Mesenchymal stem cell (in vitro differentiated cells and primary cell): ENCODE results near the gene MAOB.

Source experiments
- DNase-seq: peaks from one replicate; pipeline ENCODE4 v3.0.0-alpha.2; 2013
- H2AFZ ChIP-seq: one replicate; pipeline ENCODE4 v1.6.1; 2013; ENCODE audit warnings: low read depth, mild to moderate bottlenecking, control low read depth, inconsistent platforms, low read length, moderate library complexity
- H2AK5ac ChIP-seq: 2 replicates; pipeline ENCODE4 v1.6.1; 2013; ENCODE audit warnings: low read length, moderate library complexity, mild to moderate bottlenecking, inconsistent platforms; ENCODE audit not compliant: severe bottlenecking
- H2BK120ac ChIP-seq: one replicate; pipeline ENCODE4 v1.6.1; 2013; ENCODE audit warnings: low read depth, mild to moderate bottlenecking, inconsistent platforms, low read length, moderate library complexity
- H2BK12ac ChIP-seq, 2 experiments: one replicate each; pipeline ENCODE4 v1.6.1; 2013; ENCODE audit warnings: inconsistent platforms in 2 of 2, low read length in 2 of 2, mild to moderate bottlenecking in 2 of 2, moderate library complexity in 2 of 2, control low read depth in 1 of 2
- H2BK15ac ChIP-seq: one replicate; pipeline ENCODE4 v1.6.1; 2013; ENCODE audit warnings: mild to moderate bottlenecking, low read depth, inconsistent platforms; ENCODE audit not compliant: poor library complexity, severe bottlenecking
- H2BK5ac ChIP-seq: 2 replicates; pipeline ENCODE4 v1.6.1; 2013; ENCODE audit warnings: low read depth, mild to moderate bottlenecking, low read length, control low read depth, inconsistent platforms; ENCODE audit not compliant: poor library complexity, severe bottlenecking
- H3K14ac ChIP-seq, 2 experiments: one replicate each; pipeline ENCODE4 v1.6.1; 2013; ENCODE audit warnings: inconsistent platforms in 2 of 2, low read length in 2 of 2, control low read depth in 1 of 2, mild to moderate bottlenecking in 1 of 2, moderate library complexity in 1 of 2
- H3K18ac ChIP-seq, 2 experiments: one replicate each; pipeline ENCODE4 v1.6.1; 2013; ENCODE audit warnings: inconsistent platforms in 2 of 2, low read length in 2 of 2, control low read depth in 1 of 2, low read depth in 1 of 2, mild to moderate bottlenecking in 1 of 2
- H3K23ac ChIP-seq, 2 experiments: one replicate each; pipeline ENCODE4 v1.6.1; 2013; ENCODE audit warnings: inconsistent platforms in 2 of 2, low read length in 2 of 2, mild to moderate bottlenecking in 2 of 2, moderate library complexity in 2 of 2, control low read depth in 1 of 2
- H3K27ac ChIP-seq: 2 replicates; pipeline ENCODE4 v1.5.1; 2013; ENCODE audit warnings: mild to moderate bottlenecking, moderate library complexity, low read length, control low read depth, inconsistent platforms; ENCODE audit not compliant: poor library complexity, severe bottlenecking
- H3K27me3 ChIP-seq, 2 experiments: 2 replicates each; pipeline versions ENCODE4 v1.6.1 to v1.7.0; 2013; ENCODE audit warnings: low read length in 2 of 2, mild to moderate bottlenecking in 2 of 2, moderate library complexity in 2 of 2, control low read depth in 1 of 2, inconsistent platforms in 1 of 2; ENCODE audit not compliant: control insufficient read depth in 1 of 2, insufficient read depth in 1 of 2
- H3K36me3 ChIP-seq, 2 experiments: 2 replicates each; pipeline versions ENCODE4 v1.6.1 to v1.7.0; 2013; ENCODE audit warnings: low read length in 2 of 2, control low read depth in 1 of 2, inconsistent platforms in 1 of 2, low read depth in 1 of 2, mild to moderate bottlenecking in 1 of 2; ENCODE audit not compliant: insufficient read depth in 2 of 2, control insufficient read depth in 1 of 2
- H3K4ac ChIP-seq, 2 experiments: one replicate each; pipeline ENCODE4 v1.6.1; 2013; ENCODE audit warnings: inconsistent platforms in 2 of 2, low read length in 2 of 2, mild to moderate bottlenecking in 2 of 2, moderate library complexity in 2 of 2, control low read depth in 1 of 2, low read depth in 1 of 2
- H3K4me1 ChIP-seq: 2 replicates; pipeline ENCODE4 v1.6.1; 2013; ENCODE audit warnings: low read depth, low read length, control low read depth; ENCODE audit not compliant: control insufficient read depth, insufficient read depth
- H3K4me2 ChIP-seq: 2 replicates; pipeline ENCODE4 v1.6.1; 2013; ENCODE audit warnings: low read length, mild to moderate bottlenecking, inconsistent platforms; ENCODE audit not compliant: poor library complexity, severe bottlenecking
- H3K4me3 ChIP-seq, 2 experiments: 2 replicates each; pipeline versions ENCODE4 v1.5.1 to v1.7.0; 2013; ENCODE audit warnings: low read length in 2 of 2, mild to moderate bottlenecking in 2 of 2, control low read depth in 1 of 2, low read depth in 1 of 2; ENCODE audit not compliant: insufficient read depth in 1 of 2
- H3K79me1 ChIP-seq: replicated peaks from 2 replicates; pipeline ENCODE4 v1.6.1; 2013; ENCODE audit warnings: mild to moderate bottlenecking, control low read depth, low read length, inconsistent platforms; ENCODE audit not compliant: poor library complexity, severe bottlenecking
- H3K9ac ChIP-seq: 2 replicates; pipeline ENCODE4 v1.7.0; 2013; ENCODE audit warnings: mild to moderate bottlenecking, low read length, moderate library complexity
- H3K9me3 ChIP-seq: 2 replicates; pipeline ENCODE4 v1.7.0; 2013; ENCODE audit warnings: mild to moderate bottlenecking, low read length; ENCODE audit not compliant: control insufficient read depth
- H4K8ac ChIP-seq: one replicate; pipeline ENCODE4 v1.6.1; 2013; ENCODE audit warnings: inconsistent platforms, mild to moderate bottlenecking, low read length, moderate library complexity
- H4K91ac ChIP-seq: one replicate; pipeline ENCODE4 v1.6.1; 2013; ENCODE audit warnings: mild to moderate bottlenecking, low read length, inconsistent platforms
- WGBS: methylation state at CpG from one replicate; pipeline ENCODE4 v1.1.7; 2013; ENCODE audit warnings: mixed read lengths; 5-methylcytosine and 5-hydroxymethylcytosine counted together

MAOB gene

GRCh38 chrX:43861750-43862149 lies 20.5 kb downstream of the MAOB start:
- Histone ChIP-seq H2BK15ac (no peak overlapping the region), H2BK12ac (no peak overlapping the region), H3K18ac (no peak overlapping the region), H4K91ac (no peak overlapping the region), H3K79me1 (no peaks in the 10 kb centered on the region), H3K4ac (no peak overlapping the region), H2AK5ac (no peak overlapping the region), H3K36me3 (no peaks in the 10 kb centered on the region), H3K27me3 (peaks cover 0 to 15% of the 10 kb centered on the region in 2 experiments), H2AFZ (no peak overlapping the region), H3K9ac (no peak overlapping the region), H4K8ac (no peak overlapping the region), H3K9me3 (no peaks in the 10 kb centered on the region), H2BK120ac (no peak overlapping the region), H2BK5ac (no peak overlapping the region), H3K14ac (no peak overlapping the region), H3K4me3 (no peak overlapping the region), H3K23ac (no peak overlapping the region), H3K27ac (peak overlapping the region; percentile 20), H3K4me1 (no peaks in the 10 kb centered on the region), H3K4me2 (no peak overlapping the region)
- 90% methylated on average over 2 of the region's 4 CpGs for WGBS
- no peak for DNase-seq

GRCh38 chrX:43860646-43861370 lies 21.4 kb downstream of the MAOB start:
- Histone ChIP-seq H3K18ac (no peak overlapping the region), H3K14ac (no peak overlapping the region), H3K4me3 (no peak overlapping the region), H4K8ac (no peak overlapping the region), H3K23ac (no peak overlapping the region), H3K4me2 (no peak overlapping the region), H2AFZ (no peak overlapping the region), H2AK5ac (no peak overlapping the region), H3K79me1 (no peaks in the 10 kb centered on the region), H2BK15ac (no peak overlapping the region), H3K27me3 (peaks cover 0 to 16% of the 10 kb centered on the region in 2 experiments), H3K27ac (peak overlapping the region; percentile 67), H3K36me3 (no peaks in the 10 kb centered on the region), H2BK5ac (no peak overlapping the region), H3K4me1 (no peaks in the 10 kb centered on the region), H3K4ac (no peak overlapping the region), H2BK120ac (no peak overlapping the region), H3K9ac (no peak overlapping the region), H2BK12ac (no peak overlapping the region), H4K91ac (no peak overlapping the region), H3K9me3 (no peaks in the 10 kb centered on the region)
- peak; percentile 1 for DNase-seq
- WGBS, result 56% methylated on average over 3 of the region's 8 CpGs

- Histone ChIP-seq H2BK15ac (no peak overlapping the region), H2BK5ac (no peak overlapping the region), H2BK12ac (no peak overlapping the region), H3K27me3 (peaks cover 0 to 21% of the 10 kb centered on the region in 2 experiments), H3K4ac (no peak overlapping the region), H4K91ac (no peak overlapping the region), H3K36me3 (no peaks in the 10 kb centered on the region), H3K4me3 (no peak overlapping the region), H2AK5ac (no peak overlapping the region), H3K23ac (no peak overlapping the region), H4K8ac (no peak overlapping the region), H3K9me3 (no peaks in the 10 kb centered on the region), H3K18ac (no peak overlapping the region), H2BK120ac (no peak overlapping the region), H3K4me1 (no peaks in the 10 kb centered on the region), H3K27ac (no peak overlapping the region), H3K79me1 (no peaks in the 10 kb centered on the region), H3K9ac (no peak overlapping the region), H3K4me2 (no peak overlapping the region), H3K14ac (no peak overlapping the region), H2AFZ (no peak overlapping the region)
- DNase-seq, result no peak
- WGBS, result 78% methylated on average over 3 of the region's 6 CpGs
Observed at GRCh38 chrX:43853225-43853828, 28.9 kb downstream of the MAOB start.

GRCh38 chrX:43850629-43851028 lies 31.6 kb downstream of the MAOB start:
- no peak overlapping the region for H2AFZ ChIP-seq
- H3K4me2 ChIP-seq, result no peak overlapping the region
- H2AK5ac ChIP-seq, result no peak overlapping the region
- H2BK120ac ChIP-seq, result no peak overlapping the region
- no peak overlapping the region for H4K91ac ChIP-seq
- H2BK12ac ChIP-seq, result no peak overlapping the region
- H3K27ac ChIP-seq, result no peak overlapping the region
- no peak overlapping the region for H3K14ac ChIP-seq
- 100% methylated on average over 1 of the region's 2 CpGs for WGBS
- no peak overlapping the region for H3K18ac ChIP-seq
- no peak for DNase-seq
- H4K8ac ChIP-seq, result no peak overlapping the region
- no peaks in the 10 kb centered on the region for H3K79me1 ChIP-seq
- no peaks in the 10 kb centered on the region for H3K9me3 ChIP-seq
- no peak overlapping the region for H3K9ac ChIP-seq
- H3K4ac ChIP-seq, result no peak overlapping the region
- H3K27me3 ChIP-seq, result peaks cover 0 to 20% of the 10 kb centered on the region in 2 experiments
- H2BK5ac ChIP-seq, result no peak overlapping the region
- H3K4me3 ChIP-seq, result no peak overlapping the region
- no peak overlapping the region for H3K23ac ChIP-seq
- no peak overlapping the region for H2BK15ac ChIP-seq
- no peaks in the 10 kb centered on the region for H3K4me1 ChIP-seq
- no peaks in the 10 kb centered on the region for H3K36me3 ChIP-seq
